OCI-LY3 (cell line): ENCODE results near the gene SNX6.

Experiments
- H2AFZ ChIP-seq: fragments of 200-600, 300-600 bp; shearing (Covaris generic); 2 replicates; pipeline ENCODE4 v1.6.0; 2014; ENCODE audit warnings: antibody characterized with exemption, low read depth, low read length
- H3K27ac ChIP-seq: fragments of 200-600, 300-600 bp; sonication (generic); 2 replicates; pipeline ENCODE4 v1.5.1; 2014; ENCODE audit warnings: mild to moderate bottlenecking, low read length, moderate library complexity, mixed read lengths
- H3K27me3 ChIP-seq: fragments of 200-600, 300-600 bp; sonication (generic); 2 replicates; pipeline ENCODE4 v1.6.1; 2014; ENCODE audit warnings: low read depth, low read length, mixed read lengths
- H3K36me3 ChIP-seq: fragments of 200-600, 300-600 bp; sonication (generic); replicated peaks from 2 replicates; pipeline ENCODE3; 2014; ENCODE audit warnings: low read depth, low read length, mixed read lengths
- H3K4me1 ChIP-seq: fragments of 300-600, 200-600 bp; sonication (generic); 2 replicates; pipeline ENCODE4 v1.6.1; 2014; ENCODE audit warnings: low read length, mixed read lengths
- H3K4me2 ChIP-seq: fragments of 200-600, 300-600 bp; sonication (generic); 2 replicates; pipeline ENCODE4 v1.6.1; 2014; ENCODE audit warnings: low read length, mixed read lengths
- H3K4me3 ChIP-seq: fragments of 300-600, 200-600 bp; sonication (generic); 2 replicates; pipeline ENCODE4 v1.5.1; 2014; ENCODE audit warnings: antibody characterized with exemption, mild to moderate bottlenecking, low read length, moderate library complexity
- H3K79me2 ChIP-seq: fragments of 300-600, 200-600 bp; shearing (Covaris generic); 2 replicates; pipeline ENCODE4 v1.6.1; 2014; ENCODE audit warnings: mild to moderate bottlenecking, low read length, mixed read lengths
- H3K9ac ChIP-seq: fragments of 300-600, 200-600 bp; shearing (Covaris generic); 2 replicates; pipeline ENCODE4 v1.6.0; 2014; ENCODE audit warnings: mild to moderate bottlenecking, low read length, moderate library complexity
- H3K9me3 ChIP-seq: fragments of 200-600, 300-600 bp; shearing (Covaris generic); 2 replicates; pipeline ENCODE4 v1.6.1; 2014; ENCODE audit warnings: low read length, mixed read lengths; ENCODE audit not compliant: insufficient read depth
- H4K20me1 ChIP-seq: fragments of 200-600, 300-600 bp; sonication (generic); 2 replicates; pipeline ENCODE4 v1.6.1; 2016; ENCODE audit warnings: low read length, mixed read lengths; ENCODE audit not compliant: insufficient read depth
- CTCF ChIP-seq: fragments of 200-600, 300-600 bp; sonication (generic); IDR thresholded peaks from 2 replicates; pipeline ENCODE4 v1.5.1; 2014; ENCODE audit warnings: antibody characterized with exemption, low read length, low read depth
- EZH2phosphoT487 ChIP-seq: fragments of 200-600 bp; shearing (Covaris generic); IDR thresholded peaks from 2 replicates; pipeline ENCODE4 v1.6.1; 2018; ENCODE audit warnings: antibody characterized with exemption, mixed run types, low read depth

SNX6 gene

GRCh38 chr14:34629657-34630529 lies at the start of gene SNX6:
Gene SNX6 (minus strand): TSS chr14:34630148. CDS start chr14:34630116, 32 bp downstream.
- Histone ChIP-seq H3K9me3 (no peaks in the 10 kb centered on the region), H3K9ac (peak within 1 kb of the TSS; percentile 95), H4K20me1 (no peaks in the 10 kb centered on the region), H3K27me3 (no peaks in the 10 kb centered on the region), H3K4me3 (peak within 1 kb of the TSS; percentile 84), H3K36me3 (peaks cover 8% of the 10 kb centered on the region), H3K4me2 (peak within 1 kb of the TSS; percentile 88), H3K4me1 (peaks cover 9% of the 10 kb centered on the region; the same call in 1 of the 2 replicates), H3K79me2 (peaks cover 40% of the 10 kb centered on the region), H3K27ac (peak within 1 kb of the TSS; percentile 65), H2AFZ (peak within 1 kb of the TSS; percentile 93)
- no peak for TF ChIP-seq EZH2phosphoT487
- TF ChIP-seq CTCF = no peak

- no peak overlapping the region for H3K4me3 ChIP-seq
- H3K4me1 ChIP-seq = no peaks in the 10 kb centered on the region
- TF ChIP-seq EZH2phosphoT487 = no peak
- no peaks in the 10 kb centered on the region for H3K27me3 ChIP-seq
- H3K9ac ChIP-seq = no peak overlapping the region
- no peaks in the 10 kb centered on the region for H3K79me2 ChIP-seq
- no peak overlapping the region for H3K4me2 ChIP-seq
- H3K27ac ChIP-seq = no peak overlapping the region
- H4K20me1 ChIP-seq = no peaks in the 10 kb centered on the region
- no peaks in the 10 kb centered on the region for H3K36me3 ChIP-seq
- no peak overlapping the region for H2AFZ ChIP-seq
- no peaks in the 10 kb centered on the region for H3K9me3 ChIP-seq
These were observed 48.8 kb upstream of the SNX6 start for GRCh38 chr14:34678735-34679134.

- Histone ChIP-seq H3K9me3 (no peaks in the 10 kb centered on the region), H3K4me1 (no peaks in the 10 kb centered on the region), H3K9ac (no peak overlapping the region), H3K36me3 (no peaks in the 10 kb centered on the region), H4K20me1 (no peaks in the 10 kb centered on the region), H3K4me3 (no peak overlapping the region), H3K4me2 (no peak overlapping the region), H3K79me2 (no peaks in the 10 kb centered on the region), H3K27me3 (no peaks in the 10 kb centered on the region), H2AFZ (no peak overlapping the region), H3K27ac (no peak overlapping the region)
- TF ChIP-seq EZH2phosphoT487 (no peak), CTCF (no peak)
These were observed 48.4 kb upstream of the SNX6 start for GRCh38 chr14:34678306-34678705.

GRCh38 chr14:34676516-34677211 lies 46.7 kb upstream of the SNX6 start:
- Histone ChIP-seq H2AFZ (no peak overlapping the region), H3K27ac (no peak overlapping the region)
- TF ChIP-seq EZH2phosphoT487 = no peak
- TF ChIP-seq CTCF = no peak

More at GRCh38 chr14:34676516-34677211, 46.7 kb upstream of the SNX6 start:
- Histone ChIP-seq H3K9ac (no peak overlapping the region), H3K4me1 (no peaks in the 10 kb centered on the region), H3K36me3 (no peaks in the 10 kb centered on the region), H3K4me3 (no peak overlapping the region), H3K4me2 (no peak overlapping the region), H4K20me1 (no peaks in the 10 kb centered on the region), H3K79me2 (no peaks in the 10 kb centered on the region), H3K9me3 (no peaks in the 10 kb centered on the region), H3K27me3 (no peaks in the 10 kb centered on the region)
